Keratinocyte (primary cell): ENCODE measurements around the gene TMEM254.

Source experiments
- CTCF ChIP-seq, 3 experiments: IDR thresholded peaks in 1 of 3; conservative IDR thresholded peaks in 1 of 3; optimal IDR thresholded peaks in 1 of 3; 2 replicates in 2 of 3; 3 replicates in 1 of 3; pipeline versions ENCODE3 to v1.5.1; 2011; ENCODE audit warnings: low read length in 3 of 3, mild to moderate bottlenecking in 3 of 3, moderate library complexity in 2 of 3, control low read depth in 1 of 3, inconsistent platforms in 1 of 3; ENCODE audit not compliant: insufficient read depth in 2 of 3; ENCODE audit errors: extremely low read depth in 1 of 3
- EZH2 ChIP-seq: IDR thresholded peaks from one replicate; pipeline ENCODE4 v1.6.1; 2012; ENCODE audit warnings: inconsistent platforms, mild to moderate bottlenecking, low read length, moderate library complexity

GRCh38 chr10:80081026-80081425 is 2.6 kb downstream of the TMEM254 start:
- TF ChIP-seq CTCF (optimal IDR thresholded peaks at IDR 0.05 in 1 of 3, IDR thresholded peaks at IDR 0.05 in 1 of 3, conservative IDR thresholded peaks at IDR 0.05 in 1 of 3; ENCODE audit: extremely low read depth in 1 of 3, insufficient read depth in 2 of 3, low read length in 3 of 3) (no peak), EZH2 (no peak)
